Prostate gland (tissue), 2 donors: ENCODE measurements around the gene MAPK9.
"Not testable (repeated sequence)": the region's sequence is repeated elsewhere in the genome, so short reads cannot be mapped to it uniquely, and the experiment has no call there.

Experiments
- POLR2AphosphoS5 ChIP-seq: sonication (generic); formaldehyde crosslinking; IDR thresholded peaks from one replicate; pipeline ENCODE4 v1.6.1; 2017; ENCODE audit warnings: antibody characterized with exemption
- TF ChIP-seq, protein P1 (sequence below), 4 experiments: fragments of 200-600 bp in 2 of 4; fragments of 450-650 bp in 2 of 4; sonication (generic) in 2 of 4; IDR thresholded peaks; 1 replicate in 3 of 4; 2 replicates in 1 of 4; pipeline ENCODE4 v1.5.1; 2016 to 2019; ENCODE audit warnings: antibody characterized with exemption in 4 of 4, mild to moderate bottlenecking in 2 of 4, moderate library complexity in 2 of 4

DNA sequence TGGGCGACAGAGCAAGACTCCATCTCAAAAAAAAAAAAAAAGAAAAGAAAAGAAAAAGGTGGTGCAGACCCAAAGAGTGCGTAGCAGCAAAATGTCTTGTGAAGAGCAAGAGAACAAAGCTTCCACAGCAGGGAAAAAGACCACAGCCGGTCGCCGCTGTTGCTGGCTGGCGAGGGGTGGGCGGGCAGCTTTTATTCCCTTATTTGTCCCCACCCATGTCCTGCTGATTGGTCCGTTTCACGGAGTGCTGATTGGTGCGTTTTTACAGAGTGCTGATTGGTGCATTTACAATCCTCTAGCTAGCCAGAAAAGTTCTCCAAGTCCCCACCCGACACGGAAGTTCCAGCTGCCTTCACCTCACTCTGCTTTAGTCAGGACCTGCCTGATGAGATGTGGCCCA is 81.8 kb downstream of the MAPK9 start:
- not testable (repeated sequence) for TF ChIP-seq POLR2AphosphoS5
- TF ChIP-seq, protein P1, sequence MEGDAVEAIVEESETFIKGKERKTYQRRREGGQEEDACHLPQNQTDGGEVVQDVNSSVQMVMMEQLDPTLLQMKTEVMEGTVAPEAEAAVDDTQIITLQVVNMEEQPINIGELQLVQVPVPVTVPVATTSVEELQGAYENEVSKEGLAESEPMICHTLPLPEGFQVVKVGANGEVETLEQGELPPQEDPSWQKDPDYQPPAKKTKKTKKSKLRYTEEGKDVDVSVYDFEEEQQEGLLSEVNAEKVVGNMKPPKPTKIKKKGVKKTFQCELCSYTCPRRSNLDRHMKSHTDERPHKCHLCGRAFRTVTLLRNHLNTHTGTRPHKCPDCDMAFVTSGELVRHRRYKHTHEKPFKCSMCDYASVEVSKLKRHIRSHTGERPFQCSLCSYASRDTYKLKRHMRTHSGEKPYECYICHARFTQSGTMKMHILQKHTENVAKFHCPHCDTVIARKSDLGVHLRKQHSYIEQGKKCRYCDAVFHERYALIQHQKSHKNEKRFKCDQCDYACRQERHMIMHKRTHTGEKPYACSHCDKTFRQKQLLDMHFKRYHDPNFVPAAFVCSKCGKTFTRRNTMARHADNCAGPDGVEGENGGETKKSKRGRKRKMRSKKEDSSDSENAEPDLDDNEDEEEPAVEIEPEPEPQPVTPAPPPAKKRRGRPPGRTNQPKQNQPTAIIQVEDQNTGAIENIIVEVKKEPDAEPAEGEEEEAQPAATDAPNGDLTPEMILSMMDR (IDR thresholded peaks at IDR 0.05), result not testable (repeated sequence)
